ENCODE results near the gene OR11A1.

DNA sequence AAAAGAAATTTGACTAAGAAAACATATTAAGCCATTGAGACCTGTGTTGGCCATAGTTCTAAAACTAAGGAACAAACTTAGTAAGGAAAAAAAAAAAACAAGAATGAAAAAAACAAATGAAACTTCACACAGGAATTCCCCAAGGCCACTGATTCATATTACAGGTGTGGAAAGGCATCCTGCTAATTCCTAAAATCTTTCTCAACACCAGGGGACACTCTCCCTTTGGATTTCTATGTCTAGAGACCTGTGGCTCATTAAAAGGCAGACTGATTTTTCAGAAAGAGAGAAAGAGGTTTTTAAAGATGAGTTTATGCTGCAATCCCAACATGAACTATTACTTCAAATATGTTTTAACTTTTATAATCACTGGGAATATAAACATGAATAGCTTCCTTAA, 42.3 kb downstream of the OR11A1 start, which contains the start of gene OR12D1:
- no peak for TF ChIP-seq GATA3 (IDR thresholded peaks at IDR 0.05; ENCODE audit: low read depth, low read length)
- TF ChIP-seq GATA2 (IDR thresholded peaks at IDR 0.05; ENCODE audit: low read depth, low read length), result no peak

Data from SH-SY5Y (cell line).